KOPT-K1 (cell line): Measurements from ENCODE around the gene TSEN15.
A peak's percentile ranks its signal among the peaks of the same experiment; 100 is the strongest.

Experiments used
- H3K27ac ChIP-seq: fragments of 200-600 bp; sonication (generic); 2 replicates; pipeline ENCODE4 v1.5.1; 2016; ENCODE audit warnings: antibody characterized with exemption, mild to moderate bottlenecking, low read depth, low read length; ENCODE audit not compliant: poor library complexity, severe bottlenecking
- H3K36me3 ChIP-seq: fragments of 200-600 bp; sonication (generic); 2 replicates; pipeline ENCODE4 v1.5.1; 2017; ENCODE audit warnings: antibody characterized with exemption, mild to moderate bottlenecking, low read length, moderate library complexity; ENCODE audit not compliant: insufficient read depth
- H3K9me3 ChIP-seq: fragments of 200-600 bp; sonication (generic); 2 replicates; pipeline ENCODE4 v1.5.1; 2017; ENCODE audit warnings: antibody characterized with exemption, low read length, mild to moderate bottlenecking; ENCODE audit not compliant: insufficient read depth, poor library complexity, severe bottlenecking

TSEN15 gene

GRCh38 chr1:184051485-184052193 is at the start of gene TSEN15:
TSEN15 (plus strand) TSS chr1:184051730; CDS start chr1:184051756, 26 bp downstream.
- Histone ChIP-seq H3K9me3 (peaks cover 5% of the 10 kb centered on the region), H3K36me3 (peaks cover 20% of the 10 kb centered on the region), H3K27ac (peak within 1 kb of the TSS; percentile 83)

GRCh38 chr1:184002071-184002470 is 49.5 kb upstream of the TSEN15 start:
- no peaks in the 10 kb centered on the region for H3K9me3 ChIP-seq
- H3K36me3 ChIP-seq, result no peaks in the 10 kb centered on the region
- no peak overlapping the region for H3K27ac ChIP-seq

DNA sequence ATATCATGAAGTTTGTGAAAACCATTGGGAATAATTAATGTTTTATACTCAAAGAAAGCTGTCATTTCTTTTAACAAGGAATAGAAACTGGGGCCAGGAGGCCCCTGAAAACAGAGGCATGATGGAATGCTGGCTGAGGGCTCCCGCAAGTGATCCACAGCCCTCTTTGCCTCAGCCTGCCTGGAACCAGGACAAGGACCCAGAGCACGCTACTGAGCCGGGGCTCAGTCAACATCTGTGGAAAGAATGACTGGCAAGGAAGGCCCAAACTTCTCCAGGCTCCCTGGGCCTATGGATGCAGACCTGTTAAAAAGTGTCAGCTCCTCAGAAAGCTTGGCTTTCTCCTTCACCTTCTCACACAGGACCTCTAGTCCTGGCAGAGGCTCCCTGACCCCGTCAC is 46.6 kb upstream of the TSEN15 start:
- H3K9me3 ChIP-seq, result no peaks in the 10 kb centered on the region
- H3K36me3 ChIP-seq, result no peaks in the 10 kb centered on the region
- no peak overlapping the region for H3K27ac ChIP-seq

DNA sequence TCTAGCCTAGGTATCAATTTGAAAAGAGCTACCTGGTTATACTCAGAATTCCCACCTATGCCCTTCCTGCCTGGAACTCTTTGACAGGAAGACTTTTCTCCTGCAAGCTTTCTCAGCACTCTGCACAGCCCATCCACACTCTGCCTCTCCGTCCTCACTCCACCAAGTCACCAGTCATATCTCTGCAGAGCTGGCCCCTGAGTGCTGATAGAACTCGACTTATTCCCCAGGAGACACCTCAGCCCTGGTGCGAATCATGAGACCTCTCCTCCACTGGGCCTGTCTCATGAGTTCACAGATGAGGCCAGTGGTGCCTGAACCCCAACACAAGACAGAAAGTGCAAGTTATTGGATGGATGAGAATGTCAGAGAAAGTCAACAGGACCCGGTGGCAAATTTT is 46.0 kb upstream of the TSEN15 start:
- Histone ChIP-seq H3K27ac (no peak overlapping the region), H3K9me3 (no peaks in the 10 kb centered on the region), H3K36me3 (no peaks in the 10 kb centered on the region)

DNA sequence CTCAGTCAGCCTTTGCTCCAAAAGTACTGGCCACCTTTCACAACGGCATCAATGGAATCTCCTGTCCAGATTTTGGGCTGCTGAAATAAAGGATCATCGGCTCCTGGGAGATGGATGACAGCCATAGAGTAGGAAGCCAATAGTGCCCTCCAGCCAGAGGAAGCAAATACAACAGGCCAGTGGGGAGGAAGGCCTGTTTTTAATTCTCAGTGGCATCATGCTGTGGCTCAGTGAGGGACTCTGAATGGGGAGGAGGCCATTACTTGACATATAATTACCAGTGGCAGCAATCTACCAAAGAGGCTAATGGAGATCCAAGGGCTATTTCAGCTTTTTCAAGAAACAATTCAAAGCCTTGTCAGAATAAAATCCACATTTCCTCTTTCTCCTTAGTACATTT is 40.7 kb upstream of the TSEN15 start:
- no peak overlapping the region for H3K27ac ChIP-seq
- no peaks in the 10 kb centered on the region for H3K9me3 ChIP-seq
- H3K36me3 ChIP-seq, result no peaks in the 10 kb centered on the region

GRCh38 chr1:184012187-184012586 is 39.3 kb upstream of the TSEN15 start:
- H3K36me3 ChIP-seq, result no peaks in the 10 kb centered on the region
- no peaks in the 10 kb centered on the region for H3K9me3 ChIP-seq
- no peak overlapping the region for H3K27ac ChIP-seq

DNA sequence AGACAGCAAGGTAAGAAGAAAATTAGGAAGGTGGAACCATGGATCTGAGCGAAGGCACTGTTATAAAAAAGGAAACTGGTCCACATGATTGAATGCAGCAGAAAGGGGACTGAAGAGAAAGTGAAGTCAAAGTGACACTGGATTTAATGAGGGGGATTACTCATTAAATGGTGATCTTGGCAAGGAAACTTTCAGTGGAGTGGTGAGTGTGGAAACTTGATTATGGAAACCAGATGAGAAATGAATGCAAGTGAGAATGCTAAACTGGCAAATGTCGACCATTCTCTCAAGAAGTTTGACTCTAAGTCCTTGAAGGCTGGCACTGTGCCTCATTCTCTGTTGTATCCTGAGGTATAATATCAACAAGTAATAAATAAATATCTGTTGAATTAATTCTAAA is 37.3 kb upstream of the TSEN15 start:
- H3K9me3 ChIP-seq, result no peaks in the 10 kb centered on the region
- H3K27ac ChIP-seq, result no peak overlapping the region
- no peaks in the 10 kb centered on the region for H3K36me3 ChIP-seq

- Histone ChIP-seq H3K27ac (no peak overlapping the region), H3K9me3 (no peaks in the 10 kb centered on the region), H3K36me3 (no peaks in the 10 kb centered on the region)
These were observed 35.4 kb upstream of the TSEN15 start for GRCh38 chr1:184016169-184016568.

DNA sequence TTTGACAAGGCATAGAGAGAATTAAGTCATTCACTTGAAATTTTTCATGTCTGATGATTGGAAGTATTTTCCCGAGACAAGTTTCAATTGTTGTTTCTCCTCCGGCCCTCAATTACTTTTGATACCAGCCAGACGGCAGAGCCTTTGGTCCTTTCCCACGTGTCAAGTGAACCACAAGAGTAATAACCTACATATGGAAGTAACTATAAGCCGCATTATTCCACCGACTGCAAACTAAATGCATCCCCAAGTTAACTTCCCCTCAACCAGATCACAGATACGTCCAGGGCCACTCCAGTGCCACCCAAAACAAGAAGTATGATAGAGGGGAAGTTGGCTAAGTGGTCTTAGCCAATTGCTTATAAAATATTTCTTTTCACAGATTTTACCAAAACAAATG is 34.2 kb upstream of the TSEN15 start:
- H3K27ac ChIP-seq, result no peak overlapping the region
- H3K36me3 ChIP-seq, result no peaks in the 10 kb centered on the region
- no peaks in the 10 kb centered on the region for H3K9me3 ChIP-seq

- H3K36me3 ChIP-seq, result no peaks in the 10 kb centered on the region
- H3K27ac ChIP-seq, result no peak overlapping the region
- no peaks in the 10 kb centered on the region for H3K9me3 ChIP-seq
These were observed 32.9 kb upstream of the TSEN15 start for GRCh38 chr1:184018622-184019021.

GRCh38 chr1:184019069-184019468 is 32.5 kb upstream of the TSEN15 start:
- no peaks in the 10 kb centered on the region for H3K9me3 ChIP-seq
- H3K27ac ChIP-seq, result no peak overlapping the region
- H3K36me3 ChIP-seq, result no peaks in the 10 kb centered on the region

GRCh38 chr1:184019506-184019905 is 32.0 kb upstream of the TSEN15 start:
- H3K27ac ChIP-seq, result no peak overlapping the region

GRCh38 chr1:184020328-184020727 is 31.2 kb upstream of the TSEN15 start:
- Histone ChIP-seq H3K9me3 (no peaks in the 10 kb centered on the region), H3K27ac (no peak overlapping the region), H3K36me3 (no peaks in the 10 kb centered on the region)

More at GRCh38 chr1:184019506-184019905, 32.0 kb upstream of the TSEN15 start:
- Histone ChIP-seq H3K36me3 (no peaks in the 10 kb centered on the region), H3K9me3 (no peaks in the 10 kb centered on the region)

GRCh38 chr1:184020855-184021254 is 30.7 kb upstream of the TSEN15 start:
- Histone ChIP-seq H3K9me3 (no peaks in the 10 kb centered on the region), H3K36me3 (no peaks in the 10 kb centered on the region), H3K27ac (no peak overlapping the region)

GRCh38 chr1:184021728-184022127 is 29.8 kb upstream of the TSEN15 start:
- Histone ChIP-seq H3K36me3 (no peaks in the 10 kb centered on the region), H3K27ac (no peak overlapping the region), H3K9me3 (no peaks in the 10 kb centered on the region)

DNA sequence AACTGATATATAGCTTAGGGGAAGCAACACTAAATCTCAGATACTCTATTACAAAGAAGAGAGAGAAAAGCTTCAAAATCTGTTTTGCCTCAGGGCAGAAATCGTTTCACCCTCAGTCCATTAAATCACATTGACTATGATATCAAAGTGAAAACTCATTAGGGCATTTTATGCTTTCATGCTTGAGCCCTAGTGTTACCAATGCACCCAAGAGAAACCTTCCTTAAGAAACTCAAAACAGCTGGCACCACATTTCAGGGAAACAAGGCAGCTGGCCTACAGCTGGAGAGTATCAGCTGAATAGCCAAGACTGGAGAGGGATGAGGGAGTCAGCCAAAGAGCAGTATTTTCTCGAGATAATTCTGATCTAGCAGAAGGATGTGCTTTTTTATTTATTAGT is 28.9 kb upstream of the TSEN15 start:
- no peaks in the 10 kb centered on the region for H3K9me3 ChIP-seq

More for the DNA sequence above, 28.9 kb upstream of the TSEN15 start:
- no peak overlapping the region for H3K27ac ChIP-seq
- no peaks in the 10 kb centered on the region for H3K36me3 ChIP-seq
